Suprapubic skin (tissue), 4 donors: ENCODE results near the gene COL18A1. TPM values are rescaled to one million over a fixed set of nuclear protein-coding genes. Genes with fewer than 3 reads are reported as not detected.

ENCODE experiments used
- DNase-seq, 2 donors: peaks; one replicate each; pipeline ENCODE4 v3.0.0-alpha.2; 2019; ENCODE audit warnings: low spot score in 2 of 2
- H3K27ac ChIP-seq: fragments of 200-600 bp; sonication (generic); one replicate; pipeline ENCODE4 v1.5.1; 2019
- H3K27me3 ChIP-seq: fragments of 200-600 bp; sonication (generic); one replicate; pipeline ENCODE4 v1.5.1; 2019
- H3K36me3 ChIP-seq: fragments of 200-600 bp; sonication (generic); one replicate; pipeline ENCODE4 v1.5.1; 2019
- H3K4me1 ChIP-seq: fragments of 200-600 bp; sonication (generic); one replicate; pipeline ENCODE4 v1.5.1; 2019
- H3K4me3 ChIP-seq: fragments of 200-600 bp; sonication (generic); one replicate; pipeline ENCODE4 v1.5.1; 2019; ENCODE audit warnings: mild to moderate bottlenecking
- H3K9me3 ChIP-seq: fragments of 200-600 bp; sonication (generic); one replicate; pipeline ENCODE4 v1.5.1; 2019
- EP300 ChIP-seq: sonication (generic); formaldehyde crosslinking; IDR thresholded peaks from one replicate; pipeline ENCODE4 v1.6.1; 2017; ENCODE audit warnings: antibody characterized with exemption
- POLR2A ChIP-seq, 2 donors: fragments of 450-650 bp; IDR thresholded peaks; one replicate each; pipeline ENCODE4 v1.6.1; 2017; ENCODE audit warnings: antibody characterized with exemption in 2 of 2, mild to moderate bottlenecking in 2 of 2, moderate library complexity in 2 of 2
- POLR2AphosphoS5 ChIP-seq, 3 donors: sonication (generic); formaldehyde crosslinking; IDR thresholded peaks; one replicate each; pipeline ENCODE4 v1.6.1; 2017; ENCODE audit warnings: antibody characterized with exemption in 3 of 3
- WGBS: methylation state at CpG from one replicate; pipeline ENCODE4 v1.1.5; 2018; 5-methylcytosine and 5-hydroxymethylcytosine counted together
- total RNA-seq, 4 donors: library from RNA; depleted of rRNA; stranded (reverse); fragments of >200 nt; gene quantifications; one replicate each; pipeline ENCODE4 v1.1.0, GENCODE V29; 2016
- TF ChIP-seq, protein P1 (sequence below), 2 donors: fragments of 200-600 bp in 1 of 2; fragments of 450-650 bp in 1 of 2; sonication (generic) in 1 of 2; IDR thresholded peaks; one replicate each; pipeline ENCODE4 v1.5.1; 2016 to 2019; ENCODE audit warnings: antibody characterized with exemption in 2 of 2, mild to moderate bottlenecking in 1 of 2, moderate library complexity in 1 of 2

COL18A1 gene
- total RNA-seq, 4 donors from 2014 or later, result 71.9 to 157 (median 101) TPM

DNA sequence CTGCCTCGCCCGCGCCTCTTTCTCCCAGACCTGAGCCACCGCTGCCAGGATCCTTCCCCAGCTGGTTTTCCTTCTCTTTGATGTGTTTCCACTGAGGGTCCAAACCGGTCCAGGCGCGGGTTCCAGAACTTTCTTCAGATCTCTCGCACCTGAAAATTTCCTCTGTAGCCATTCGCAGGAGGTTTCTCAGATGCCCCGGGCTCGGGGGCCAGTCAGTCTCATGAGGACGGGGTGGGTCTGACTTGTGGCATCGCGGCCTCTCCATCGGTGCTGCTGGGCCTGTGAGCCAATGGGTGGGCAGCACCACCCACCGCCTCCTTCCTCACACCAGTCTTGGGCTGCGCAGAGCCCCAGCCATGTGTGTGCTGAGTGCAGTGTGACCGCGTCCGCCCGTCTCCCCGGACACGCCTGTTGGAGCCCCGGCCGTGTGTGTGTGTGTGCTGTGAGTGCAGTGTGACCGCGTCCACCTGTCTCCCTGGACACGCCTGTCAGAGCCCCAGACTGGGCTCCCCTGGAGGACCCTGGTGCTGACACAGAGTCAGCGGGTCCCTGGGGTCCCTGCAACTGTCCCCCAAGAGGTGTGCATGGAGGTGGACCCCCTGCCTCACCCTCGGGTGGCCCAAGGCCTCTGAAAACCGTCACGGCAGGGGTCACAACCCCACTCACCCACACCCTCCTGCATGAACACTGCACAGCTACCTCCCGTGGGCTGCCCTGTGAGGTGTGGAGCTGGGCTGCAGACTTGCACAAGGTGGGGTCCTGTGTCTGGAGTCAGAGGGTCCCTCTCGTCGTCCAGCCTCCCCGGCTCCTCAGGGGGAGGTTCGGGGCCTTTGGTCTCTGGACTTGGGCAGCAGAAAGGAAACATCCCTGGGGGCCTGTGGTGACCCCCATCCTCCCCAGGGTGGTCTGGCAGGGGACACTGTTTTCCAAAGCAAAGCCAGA is 20.2 kb downstream of the COL18A1 start:
- 91% methylated on average over 23 of the region's 37 CpGs for WGBS
- Histone ChIP-seq H3K27me3 (no peaks in the 10 kb centered on the region), H3K36me3 (no peaks in the 10 kb centered on the region), H3K4me1 (peaks cover 41% of the 10 kb centered on the region), H3K27ac (no peak overlapping the region), H3K4me3 (no peak overlapping the region), H3K9me3 (no peaks in the 10 kb centered on the region)
- TF ChIP-seq POLR2A (IDR thresholded peaks at IDR 0.05), result no peak
- TF ChIP-seq EP300, result no peak
- TF ChIP-seq, protein P1, sequence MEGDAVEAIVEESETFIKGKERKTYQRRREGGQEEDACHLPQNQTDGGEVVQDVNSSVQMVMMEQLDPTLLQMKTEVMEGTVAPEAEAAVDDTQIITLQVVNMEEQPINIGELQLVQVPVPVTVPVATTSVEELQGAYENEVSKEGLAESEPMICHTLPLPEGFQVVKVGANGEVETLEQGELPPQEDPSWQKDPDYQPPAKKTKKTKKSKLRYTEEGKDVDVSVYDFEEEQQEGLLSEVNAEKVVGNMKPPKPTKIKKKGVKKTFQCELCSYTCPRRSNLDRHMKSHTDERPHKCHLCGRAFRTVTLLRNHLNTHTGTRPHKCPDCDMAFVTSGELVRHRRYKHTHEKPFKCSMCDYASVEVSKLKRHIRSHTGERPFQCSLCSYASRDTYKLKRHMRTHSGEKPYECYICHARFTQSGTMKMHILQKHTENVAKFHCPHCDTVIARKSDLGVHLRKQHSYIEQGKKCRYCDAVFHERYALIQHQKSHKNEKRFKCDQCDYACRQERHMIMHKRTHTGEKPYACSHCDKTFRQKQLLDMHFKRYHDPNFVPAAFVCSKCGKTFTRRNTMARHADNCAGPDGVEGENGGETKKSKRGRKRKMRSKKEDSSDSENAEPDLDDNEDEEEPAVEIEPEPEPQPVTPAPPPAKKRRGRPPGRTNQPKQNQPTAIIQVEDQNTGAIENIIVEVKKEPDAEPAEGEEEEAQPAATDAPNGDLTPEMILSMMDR (IDR thresholded peaks at IDR 0.05), result no peak
- no peak for TF ChIP-seq POLR2AphosphoS5 (IDR thresholded peaks at IDR 0.05)
- DNase-seq, result no peak

- H3K36me3 ChIP-seq, result no peaks in the 10 kb centered on the region
- DNase-seq, result no peak
- H3K9me3 ChIP-seq, result no peaks in the 10 kb centered on the region
- H3K4me1 ChIP-seq, result peaks cover 44% of the 10 kb centered on the region
- WGBS, result 73% methylated on average over 29 of the region's 45 CpGs
- H3K27me3 ChIP-seq, result no peaks in the 10 kb centered on the region
- H3K27ac ChIP-seq, result peak overlapping the region; percentile 22
- no peak overlapping the region for H3K4me3 ChIP-seq
- TF ChIP-seq, protein P1 (IDR thresholded peaks at IDR 0.05), result no peak
- peak in 1 of 3 donors; percentile 32 for TF ChIP-seq POLR2AphosphoS5 (IDR thresholded peaks at IDR 0.05)
Observed at GRCh38 chr21:45427331-45428271, 22.6 kb downstream of the COL18A1 start.

- Histone ChIP-seq H3K27ac (no peak overlapping the region), H3K4me3 (no peak overlapping the region), H3K9me3 (no peaks in the 10 kb centered on the region), H3K36me3 (no peaks in the 10 kb centered on the region), H3K4me1 (peaks cover 51% of the 10 kb centered on the region), H3K27me3 (no peaks in the 10 kb centered on the region)
- WGBS, result 91% methylated on average over 18 of the region's 18 CpGs
- no peak for DNase-seq
- TF ChIP-seq POLR2AphosphoS5 (IDR thresholded peaks at IDR 0.05), result no peak
- TF ChIP-seq POLR2A (IDR thresholded peaks at IDR 0.05), result no peak
- TF ChIP-seq, protein P1 (IDR thresholded peaks at IDR 0.05), result no peak
- no peak for TF ChIP-seq EP300
Observed at GRCh38 chr21:45428534-45428933, 23.6 kb downstream of the COL18A1 start.

DNA sequence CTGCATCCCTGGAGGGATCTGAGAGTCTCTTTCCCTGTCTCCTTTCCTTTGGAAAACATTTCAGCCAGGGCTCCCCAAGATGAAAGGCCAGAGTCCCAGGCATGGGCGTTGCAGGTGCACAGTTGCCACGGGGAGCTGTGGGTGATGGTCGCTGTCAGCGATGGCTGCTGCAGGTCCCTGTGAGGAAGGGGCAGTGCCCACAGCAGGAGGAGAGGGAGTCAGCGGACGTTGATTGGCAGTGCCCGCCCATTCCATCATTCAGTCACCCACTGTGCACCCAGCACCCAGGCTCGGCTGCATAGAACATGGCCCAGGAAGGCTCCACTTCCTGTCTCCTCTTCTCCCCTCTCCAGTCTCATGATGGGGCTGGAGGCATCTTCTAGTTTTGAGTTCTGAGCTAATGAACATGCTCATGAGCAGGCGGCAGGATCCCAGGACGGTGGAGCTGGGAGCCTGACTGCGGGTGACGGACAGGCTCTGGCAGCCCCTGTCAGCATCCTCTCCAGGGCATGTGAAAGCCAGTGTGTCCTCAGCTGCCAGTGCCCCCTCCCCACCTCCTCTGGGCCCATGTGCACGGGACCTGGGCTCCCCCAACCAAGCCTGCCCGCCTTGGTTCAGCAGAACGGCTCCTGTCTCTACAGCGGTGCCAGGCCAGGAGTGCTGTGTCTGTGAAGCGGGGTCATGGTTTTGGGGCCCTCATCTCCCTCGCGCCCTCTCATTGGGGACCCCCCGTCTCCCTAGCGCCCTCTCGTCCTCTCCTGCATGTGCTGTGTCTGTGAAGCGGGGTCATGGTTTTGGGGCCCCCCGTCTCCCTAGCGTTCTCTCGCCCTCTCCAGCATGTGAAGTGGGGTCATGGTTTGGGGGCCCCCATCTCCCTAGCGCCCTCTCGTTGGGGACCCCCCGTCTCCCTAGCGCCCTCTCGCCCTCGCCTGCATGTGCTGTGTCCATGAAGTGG is 24.5 kb downstream of the COL18A1 start:
- no peak overlapping the region for H3K27ac ChIP-seq
- no peaks in the 10 kb centered on the region for H3K27me3 ChIP-seq
- DNase-seq, result no peak
- H3K9me3 ChIP-seq, result no peaks in the 10 kb centered on the region
- H3K4me1 ChIP-seq, result peaks cover 53% of the 10 kb centered on the region
- TF ChIP-seq EP300 (no peak), POLR2AphosphoS5 (IDR thresholded peaks at IDR 0.05) (no peak), POLR2A (IDR thresholded peaks at IDR 0.05) (no peak)
- TF ChIP-seq, protein P1 (IDR thresholded peaks at IDR 0.05), result no peak
- H3K36me3 ChIP-seq, result no peaks in the 10 kb centered on the region
- H3K4me3 ChIP-seq, result no peak overlapping the region
- WGBS, result 92% methylated on average over 26 of the region's 32 CpGs
